BJ (cell line): ENCODE measurements around the gene KATNIP. TPM values are rescaled to one million over a fixed set of nuclear protein-coding genes. Genes with fewer than 3 reads are reported as not detected.
"Not testable (repeated sequence)": the region's sequence is repeated elsewhere in the genome, so short reads cannot be mapped to it uniquely, and the experiment has no call there.

Experiments
- CTCF ChIA-PET: fragments of 350-600 bp; formaldehyde crosslinking; extraction: SDS; loops from one replicate; lab custom pipeline; 2021; ENCODE audit warnings: antibody characterized with exemption, inconsistent platforms; lab: Yijun Ruan, JAX
- POLR2A ChIA-PET: fragments of 300-600 bp; sonication (Branson Sonifier 250); formaldehyde crosslinking; extraction: SDS; loops from one replicate; lab custom pipeline; 2021; ENCODE audit warnings: antibody characterized with exemption; lab: Charles Lee
- DNase-seq: peaks from one replicate; pipeline ENCODE4 v3.0.0-alpha.2; 2011; ENCODE audit warnings: low read depth
- H3K27me3 ChIP-seq: 2 replicates; pipeline ENCODE4 v1.6.0; 2011; ENCODE audit warnings: low read length; ENCODE audit not compliant: control insufficient read depth, insufficient read depth
- H3K36me3 ChIP-seq: 2 replicates; pipeline ENCODE4 v1.5.1; 2011; ENCODE audit warnings: low read length; ENCODE audit not compliant: control insufficient read depth, insufficient read depth
- H3K4me3 ChIP-seq: 2 replicates; pipeline ENCODE4 v1.5.1; 2011; ENCODE audit warnings: low read depth, mild to moderate bottlenecking, control low read depth, low read length
- polyA plus RNA-seq: library from polyadenylated mRNA; depleted of rRNA; stranded (reverse); fragments of >200 nt; gene quantifications from 2 replicates; pipeline ENCODE4 v1.2.3, GENCODE V29; 2011
- TF ChIP-seq, protein P1 (sequence below): IDR thresholded peaks from 2 replicates; pipeline ENCODE4 v1.5.1; 2011; ENCODE audit warnings: low read depth, mild to moderate bottlenecking, control low read depth, inconsistent platforms, low read length, moderate library complexity; ENCODE audit not compliant: insufficient read depth

Gene KATNIP
- polyA plus RNA-seq, 1 experiment, result 18.8 TPM

DNA sequence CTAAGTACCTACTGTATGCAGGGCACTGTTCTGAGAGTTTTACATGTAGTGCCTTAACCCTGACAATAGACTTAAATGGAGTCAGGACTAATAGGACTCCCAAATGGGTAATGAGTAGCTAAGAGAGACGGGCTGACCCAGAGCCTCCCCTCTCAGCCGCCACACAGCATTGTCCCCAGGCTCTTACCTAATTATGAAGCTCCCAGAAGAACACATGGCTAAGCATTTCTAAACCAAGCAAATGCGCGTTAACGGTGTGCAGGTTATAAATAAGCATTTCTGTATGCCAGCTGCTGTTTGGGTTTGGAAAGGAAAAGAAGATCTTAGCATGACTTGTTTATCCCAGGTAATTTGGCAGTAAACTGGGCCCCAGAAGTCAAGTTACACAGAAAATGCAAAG is 14.3 kb downstream of the KATNIP start:
- Histone ChIP-seq H3K4me3 (no peak overlapping the region), H3K27me3 (no peaks in the 10 kb centered on the region), H3K36me3 (no peaks in the 10 kb centered on the region)
- no peak for DNase-seq
- CTCF ChIA-PET, result interaction anchor here (0.7 kb wide), 1 partner anchor 34 kb away, joined by 3 read pairs; no protein-coding TSS in a partner anchor
- TF ChIP-seq, protein P1, sequence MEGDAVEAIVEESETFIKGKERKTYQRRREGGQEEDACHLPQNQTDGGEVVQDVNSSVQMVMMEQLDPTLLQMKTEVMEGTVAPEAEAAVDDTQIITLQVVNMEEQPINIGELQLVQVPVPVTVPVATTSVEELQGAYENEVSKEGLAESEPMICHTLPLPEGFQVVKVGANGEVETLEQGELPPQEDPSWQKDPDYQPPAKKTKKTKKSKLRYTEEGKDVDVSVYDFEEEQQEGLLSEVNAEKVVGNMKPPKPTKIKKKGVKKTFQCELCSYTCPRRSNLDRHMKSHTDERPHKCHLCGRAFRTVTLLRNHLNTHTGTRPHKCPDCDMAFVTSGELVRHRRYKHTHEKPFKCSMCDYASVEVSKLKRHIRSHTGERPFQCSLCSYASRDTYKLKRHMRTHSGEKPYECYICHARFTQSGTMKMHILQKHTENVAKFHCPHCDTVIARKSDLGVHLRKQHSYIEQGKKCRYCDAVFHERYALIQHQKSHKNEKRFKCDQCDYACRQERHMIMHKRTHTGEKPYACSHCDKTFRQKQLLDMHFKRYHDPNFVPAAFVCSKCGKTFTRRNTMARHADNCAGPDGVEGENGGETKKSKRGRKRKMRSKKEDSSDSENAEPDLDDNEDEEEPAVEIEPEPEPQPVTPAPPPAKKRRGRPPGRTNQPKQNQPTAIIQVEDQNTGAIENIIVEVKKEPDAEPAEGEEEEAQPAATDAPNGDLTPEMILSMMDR, result no peak
- POLR2A ChIA-PET, result no interaction called here

DNA sequence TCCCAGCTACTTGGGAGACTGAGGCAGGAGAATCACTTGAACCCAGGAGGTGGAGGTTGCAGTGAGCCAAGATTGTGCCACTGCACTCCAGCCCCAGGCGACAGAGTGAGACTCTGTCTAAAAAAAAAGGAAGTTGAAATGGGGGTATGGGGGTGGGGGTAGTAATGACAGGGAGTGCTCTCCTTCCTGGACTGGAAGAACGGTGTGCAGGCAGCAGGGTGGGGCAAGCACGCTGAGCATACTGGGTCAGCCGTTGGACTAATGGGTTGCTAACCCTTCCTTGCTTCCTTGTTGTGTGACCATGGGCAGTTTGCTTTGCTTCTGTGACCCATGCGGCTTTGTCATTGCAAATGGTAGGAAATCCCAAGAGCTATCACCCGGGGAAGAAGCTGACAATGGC is 16.5 kb downstream of the KATNIP start:
- no peaks in the 10 kb centered on the region for H3K36me3 ChIP-seq
- POLR2A ChIA-PET, result no interaction called here
- CTCF ChIA-PET, result interaction anchor here (0.6 to 1.4 kb wide), 3 partner anchors 9 to 128 kb away, joined by 3 read pairs; no protein-coding TSS in a partner anchor
- TF ChIP-seq, protein P1, result no peak
- no peaks in the 10 kb centered on the region for H3K27me3 ChIP-seq
- H3K4me3 ChIP-seq, result no peak overlapping the region
- no peak for DNase-seq

DNA sequence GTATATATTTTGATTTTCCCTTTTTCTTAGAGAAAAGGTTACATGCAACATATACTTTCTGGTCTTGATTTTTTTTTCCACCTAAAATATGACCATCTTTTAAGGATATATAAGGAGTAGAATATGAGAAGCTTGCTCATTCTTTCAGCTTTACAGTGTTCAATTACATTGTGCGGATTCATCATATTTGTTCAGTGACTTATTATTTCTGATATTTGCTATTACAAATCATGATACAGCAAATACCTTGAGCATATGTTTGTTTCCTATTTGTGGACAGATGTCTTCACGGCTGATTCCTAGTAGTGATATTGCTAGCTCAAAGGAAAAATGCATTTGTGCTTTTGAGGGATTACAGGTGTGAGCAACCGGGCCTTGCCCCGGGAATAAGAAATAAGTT is 18.1 kb downstream of the KATNIP start:
- Histone ChIP-seq H3K4me3 (no peak overlapping the region), H3K27me3 (no peaks in the 10 kb centered on the region), H3K36me3 (no peaks in the 10 kb centered on the region)
- DNase-seq, result no peak
- ChIA-PET POLR2A (no interaction called here), CTCF (interaction anchor here (1.4 kb wide), 1 partner anchor 15 kb away, joined by 3 read pairs; no protein-coding TSS in a partner anchor)
- TF ChIP-seq, protein P1, result no peak

DNA sequence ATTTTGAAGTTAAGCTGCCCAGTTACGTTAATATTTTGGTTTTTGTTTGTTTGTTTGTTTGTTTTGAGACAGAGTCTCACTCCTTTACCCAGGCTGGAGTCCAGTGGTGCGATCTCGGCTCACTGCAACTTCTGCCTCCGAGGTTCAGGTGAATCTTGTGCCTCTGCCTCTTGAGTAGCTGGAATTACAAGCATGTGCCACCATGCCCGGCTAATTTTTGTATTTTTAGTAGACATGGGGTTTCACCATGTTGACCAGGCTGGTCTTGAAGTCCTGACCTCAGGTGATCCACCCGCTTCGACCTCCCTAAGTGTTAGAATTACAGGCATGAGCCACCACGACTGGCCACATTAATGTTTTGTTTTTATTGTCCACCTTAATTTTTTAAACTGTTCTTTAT is 21.0 kb downstream of the KATNIP start:
- H3K27me3 ChIP-seq, POLR2A ChIA-PET, DNase-seq, H3K4me3 ChIP-seq, H3K36me3 ChIP-seq: not testable (repeated sequence)
- CTCF ChIA-PET, result interaction anchor here (0.9 to 1.3 kb wide), 2 partner anchors 19 to 613 kb away, joined by 3 read pairs; no protein-coding TSS in a partner anchor

DNA sequence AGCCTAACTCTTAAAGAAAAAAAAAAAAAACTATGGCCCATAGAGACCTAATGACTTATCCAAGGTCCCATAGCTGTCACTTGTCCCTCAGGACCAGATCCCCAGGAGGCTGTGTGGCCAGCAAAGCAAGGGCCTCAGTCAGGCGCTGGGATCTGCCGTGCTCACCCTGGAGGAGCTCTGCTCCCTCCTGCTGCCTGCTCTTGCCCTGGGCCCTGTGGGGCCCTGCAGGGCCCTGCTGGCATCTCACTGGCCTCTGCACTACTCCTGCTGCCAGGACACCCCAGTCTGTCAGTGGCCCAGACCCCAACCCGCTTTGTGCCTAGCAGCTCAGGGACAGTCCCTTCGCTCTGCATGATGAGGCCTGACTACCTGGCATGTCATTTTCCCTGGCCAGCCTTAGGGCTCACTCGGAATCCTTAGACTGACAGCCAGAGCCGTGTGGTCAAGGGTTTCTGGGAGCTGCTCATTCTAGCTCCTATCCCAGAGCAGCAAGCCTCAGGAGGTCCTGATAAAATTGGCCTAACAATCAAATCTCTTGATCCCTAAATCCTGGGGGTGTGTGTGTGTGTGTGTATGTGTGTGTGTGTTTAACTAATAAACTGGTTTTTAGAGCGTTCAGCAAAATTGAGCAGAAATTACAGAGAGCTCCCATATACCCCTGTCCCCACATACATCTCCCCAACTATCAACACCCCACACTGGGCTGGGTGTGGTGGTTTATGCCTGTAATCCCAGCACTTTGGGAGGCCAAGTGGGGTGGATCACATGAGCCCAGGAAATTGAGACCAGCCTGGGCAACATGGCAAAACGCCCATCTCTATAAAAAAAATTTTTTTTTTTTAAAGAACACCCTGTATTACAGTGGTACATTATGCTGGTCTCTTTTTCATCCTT is 21.7 kb downstream of the KATNIP start:
- POLR2A ChIA-PET, result no interaction called here

More for the DNA sequence above, 21.7 kb downstream of the KATNIP start:
- Histone ChIP-seq H3K4me3 (no peak overlapping the region), H3K27me3 (no peaks in the 10 kb centered on the region), H3K36me3 (no peaks in the 10 kb centered on the region; the same call in 1 of the 2 replicates)
- CTCF ChIA-PET, result interaction anchor here (0.9 to 1.3 kb wide), 3 partner anchors 20 to 613 kb away, joined by 3 read pairs; no protein-coding TSS in a partner anchor
- TF ChIP-seq, protein P1, result no peak
- DNase-seq, result no peak
